Neural crest cell (in vitro differentiated cells): ENCODE results near the gene RNF31. TPM values are rescaled to one million over a fixed set of nuclear protein-coding genes. Genes with fewer than 3 reads are reported as not detected.

ENCODE experiments used
- DNase-seq: peaks from one replicate; pipeline ENCODE4 v3.0.0; 2021; ENCODE audit warnings: low read depth, mixed read lengths, low spot score
- H3K27ac Mint-ChIP-seq: one replicate; pipeline ENCODE4 v1.8.0; 2021; ENCODE audit warnings: mild to moderate bottlenecking, mixed read lengths; ENCODE audit not compliant: unreplicated experiment
- H3K27me3 Mint-ChIP-seq: 2 replicates; pipeline ENCODE4 v1.8.0; 2021; ENCODE audit warnings: low read depth, mild to moderate bottlenecking, mixed read lengths
- H3K36me3 Mint-ChIP-seq: 2 replicates; pipeline ENCODE4 v1.8.0; 2021; ENCODE audit warnings: low read depth, mild to moderate bottlenecking, mixed read lengths
- H3K4me1 Mint-ChIP-seq: 2 replicates; pipeline ENCODE4 v1.8.0; 2021; ENCODE audit warnings: mixed read lengths
- H3K4me3 Mint-ChIP-seq: one replicate; pipeline ENCODE4 v1.8.0; 2021; ENCODE audit warnings: mild to moderate bottlenecking, mixed read lengths
- H3K9me3 Mint-ChIP-seq: 2 replicates; pipeline ENCODE4 v1.8.0; 2021; ENCODE audit warnings: mixed read lengths
- CTCF ChIP-seq: fragments of 200-600 bp; sonication (generic); conservative IDR thresholded peaks from 2 replicates; pipeline ENCODE4 v1.5.0; 2021; ENCODE audit warnings: antibody characterized with exemption, mild to moderate bottlenecking
- total RNA-seq: library from RNA; stranded (reverse); gene quantifications from 2 replicates; pipeline ENCODE4 v1.2.1, GENCODE V29; 2021

Gene RNF31
- total RNA-seq, 1 donor from 2014 or later, result 65.5 TPM

GRCh38 chr14:24132061-24132685 is 15.1 kb upstream of the RNF31 start:
- Mint-ChIP-seq H3K27me3 (no peaks in the 10 kb centered on the region), H3K4me1 (peaks cover 15% of the 10 kb centered on the region), H3K27ac (peak overlapping the region; percentile 53), H3K4me3 (peak overlapping the region; percentile 25), H3K36me3 (no peaks in the 10 kb centered on the region), H3K9me3 (no peaks in the 10 kb centered on the region)
- no peak for TF ChIP-seq CTCF
- no peak for DNase-seq

- Mint-ChIP-seq H3K4me3 (peak overlapping the region; percentile 23), H3K36me3 (no peaks in the 10 kb centered on the region), H3K27ac (no peak overlapping the region), H3K27me3 (no peaks in the 10 kb centered on the region), H3K9me3 (no peaks in the 10 kb centered on the region), H3K4me1 (peaks cover 15% of the 10 kb centered on the region)
- DNase-seq, result no peak
- TF ChIP-seq CTCF, result no peak
Observed at GRCh38 chr14:24132976-24133375, 14.3 kb upstream of the RNF31 start.

- peaks cover 21% of the 10 kb centered on the region for H3K4me1 Mint-ChIP-seq
- no peaks in the 10 kb centered on the region for H3K9me3 Mint-ChIP-seq
- H3K4me3 Mint-ChIP-seq, result no peak overlapping the region
- H3K27ac Mint-ChIP-seq, result no peak overlapping the region
- no peak for DNase-seq
- H3K27me3 Mint-ChIP-seq, result no peaks in the 10 kb centered on the region
- TF ChIP-seq CTCF, result no peak
- peaks cover 3% of the 10 kb centered on the region for H3K36me3 Mint-ChIP-seq
Observed at GRCh38 chr14:24133735-24134134, 13.6 kb upstream of the RNF31 start.

- H3K4me3 Mint-ChIP-seq, result peak overlapping the region; percentile 91
- H3K9me3 Mint-ChIP-seq, result no peaks in the 10 kb centered on the region
- DNase-seq, result no peak
- TF ChIP-seq CTCF, result no peak
- H3K36me3 Mint-ChIP-seq, result peaks cover 9% of the 10 kb centered on the region
- H3K27me3 Mint-ChIP-seq, result no peaks in the 10 kb centered on the region
- no peak overlapping the region for H3K27ac Mint-ChIP-seq
- H3K4me1 Mint-ChIP-seq, result peaks cover 38% of the 10 kb centered on the region
Observed at GRCh38 chr14:24135584-24135833, 11.8 kb upstream of the RNF31 start.

DNA sequence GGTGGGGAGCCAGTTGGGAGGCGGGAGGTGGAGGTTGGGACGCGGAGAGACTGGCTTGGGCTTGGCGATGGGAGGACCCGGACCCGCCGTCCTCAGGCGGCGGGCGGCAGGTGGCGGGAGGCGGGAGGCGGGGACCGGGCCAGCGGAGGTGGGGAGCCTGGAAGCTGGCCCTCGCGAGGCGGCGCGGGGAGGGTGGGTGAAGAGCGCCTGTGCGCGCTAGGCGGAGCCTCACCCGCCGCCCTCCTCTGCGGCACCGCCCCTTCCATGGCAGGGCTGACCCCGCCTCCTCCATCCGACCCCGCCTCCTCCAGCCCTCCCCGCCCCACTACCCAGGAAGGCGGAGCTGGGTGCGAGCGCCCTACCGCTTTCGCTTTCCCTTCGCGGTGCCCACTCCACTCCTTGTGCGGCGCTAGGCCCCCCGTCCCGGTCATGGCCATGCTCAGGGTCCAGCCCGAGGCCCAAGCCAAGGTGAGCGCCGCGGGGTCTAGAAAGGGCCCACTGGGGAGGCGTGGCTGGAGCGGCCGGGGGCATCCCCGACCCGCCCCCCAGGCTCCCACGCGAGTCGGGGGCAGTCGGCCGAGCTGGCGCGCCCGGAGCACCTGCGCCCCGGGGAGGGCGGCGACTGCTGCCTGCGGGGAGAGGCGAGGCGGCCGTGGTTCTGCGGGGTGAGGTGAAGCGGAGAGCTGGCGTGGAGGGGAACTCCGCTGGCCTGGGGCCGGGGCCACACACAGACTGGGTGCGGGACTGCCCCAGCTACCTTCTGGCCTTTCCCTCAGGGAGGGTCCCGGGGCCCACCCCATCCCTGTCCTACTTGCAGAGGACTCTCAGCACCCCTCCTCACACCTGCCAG is 11.2 kb upstream of the RNF31 start, which contains the start of gene PSME1:
PSME1 (plus strand) TSS at position 361 of the 850 bp plus-strand sequence; CDS start at position 430, 69 bp downstream.
- peak; percentile 87 for DNase-seq
- H3K9me3 Mint-ChIP-seq, result no peaks in the 10 kb centered on the region
- no peak within 1 kb of the TSS for H3K27ac Mint-ChIP-seq
- H3K27me3 Mint-ChIP-seq, result no peaks in the 10 kb centered on the region
- H3K36me3 Mint-ChIP-seq, result peaks cover 9% of the 10 kb centered on the region
- no peak for TF ChIP-seq CTCF
- H3K4me3 Mint-ChIP-seq, result peak within 1 kb of the TSS; percentile 91
- H3K4me1 Mint-ChIP-seq, result peaks cover 43% of the 10 kb centered on the region
